HG03520 (cell line): ENCODE data around the gene ADCY10.
"Not testable (repeated sequence)": the region's sequence is repeated elsewhere in the genome, so short reads cannot be mapped to it uniquely, and the experiment has no call there.

ENCODE experiments used
- ATAC-seq: cut with Tn5 transposase; IDR thresholded peaks from one replicate; pipeline ENCODE4 v1.9.1; 2021; ENCODE audit warnings: mild to moderate bottlenecking, moderate library complexity; ENCODE audit not compliant: unreplicated experiment

Gene ADCY10

DNA sequence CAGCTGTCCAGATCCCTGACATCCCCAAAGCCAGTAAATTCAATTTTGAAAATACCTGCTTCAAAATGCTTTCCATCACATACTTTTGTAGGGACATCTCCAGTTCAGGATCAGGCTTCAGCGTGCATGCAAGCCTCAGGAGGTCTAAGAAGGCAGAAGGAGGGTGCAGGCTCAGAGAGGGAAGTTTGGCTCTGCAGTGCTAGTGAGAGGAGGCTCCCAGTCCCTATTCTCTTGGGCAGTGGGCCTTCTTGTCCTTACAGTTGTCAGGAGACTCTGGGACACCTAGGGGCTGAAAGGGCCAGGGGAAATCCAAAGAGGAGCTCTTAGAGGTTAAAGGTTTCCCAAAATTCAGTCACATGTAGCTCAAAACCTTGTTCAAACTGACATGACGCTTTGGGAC, 20.1 kb downstream of the ADCY10 start:
- ATAC-seq = no peak

DNA sequence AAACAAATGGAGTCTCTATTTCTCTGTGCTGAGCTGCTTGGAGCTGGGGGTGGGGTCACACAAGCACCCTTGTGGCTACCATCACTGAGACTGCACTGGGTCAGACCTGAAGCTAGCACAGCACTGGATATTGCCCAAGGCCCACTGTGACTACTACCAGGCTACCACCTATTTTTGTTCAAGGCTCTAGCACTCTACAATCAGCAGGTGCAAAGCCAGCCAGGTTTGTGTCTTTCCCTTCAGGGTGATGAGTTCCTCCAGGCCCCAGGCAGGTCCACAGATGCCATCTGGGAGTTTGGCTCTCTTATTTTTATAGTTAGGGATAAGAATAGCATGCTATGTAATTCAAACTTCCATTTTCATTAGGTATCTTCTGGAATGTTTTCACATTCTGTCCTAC, 23.5 kb downstream of the ADCY10 start:
- ATAC-seq = no peak

DNA sequence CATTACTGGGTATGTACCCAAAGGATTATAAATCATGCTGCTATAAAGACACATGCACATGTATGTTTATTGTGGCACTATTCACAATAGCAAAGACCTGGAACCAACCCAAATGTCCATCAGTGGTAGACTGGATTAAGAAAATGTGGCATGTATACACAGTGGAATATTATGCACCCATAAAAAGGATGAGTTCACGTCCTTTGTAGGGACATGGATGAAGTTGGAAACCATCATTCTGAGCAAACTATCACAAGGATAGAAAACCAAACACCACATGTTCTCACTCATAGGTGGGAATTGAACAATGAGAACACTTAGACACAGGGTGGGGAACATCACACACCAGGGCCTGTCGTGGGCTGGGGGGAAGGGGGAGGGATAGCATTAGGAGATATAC, 26.7 kb downstream of the ADCY10 start:
- ATAC-seq = not testable (repeated sequence)

DNA sequence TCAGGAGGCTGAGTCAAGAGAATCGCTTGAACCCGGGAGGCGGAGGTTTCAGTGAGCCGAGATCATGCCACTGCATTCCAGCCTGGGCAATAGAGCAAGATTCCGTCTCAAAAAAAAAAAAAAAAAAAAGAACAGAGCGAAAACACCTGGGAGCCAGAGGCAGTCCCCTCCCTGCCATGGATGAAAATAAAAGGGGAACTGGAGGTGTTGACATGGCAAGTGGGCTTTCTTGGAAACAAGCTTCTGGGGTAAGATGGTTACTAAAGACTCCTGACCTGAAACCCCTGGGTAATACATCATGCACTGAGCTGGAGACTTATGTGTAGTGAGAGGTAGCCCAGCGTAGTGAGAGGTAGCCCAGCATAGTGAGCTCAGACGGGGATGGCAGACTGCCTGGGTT, 31.6 kb downstream of the ADCY10 start:
- no peak for ATAC-seq

DNA sequence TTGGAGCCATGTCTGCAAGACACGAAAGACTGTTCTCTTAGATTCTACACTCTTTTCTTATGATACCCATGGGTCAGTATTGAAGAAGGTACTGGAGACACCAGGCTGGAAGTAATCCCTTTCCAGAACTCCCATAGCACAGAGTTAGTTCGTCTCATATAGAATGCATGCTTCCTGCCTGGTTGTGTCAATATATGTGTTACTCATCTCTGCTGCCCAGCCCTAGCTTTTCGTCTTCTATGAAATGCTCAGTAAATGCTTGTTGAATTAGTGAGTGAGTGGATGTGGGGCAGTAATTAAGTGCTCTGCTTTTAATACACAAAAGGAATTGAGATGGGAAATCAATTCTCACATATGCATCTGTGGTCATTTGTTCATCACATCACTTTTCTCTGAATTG, 32.1 kb downstream of the ADCY10 start:
- ATAC-seq = no peak

DNA sequence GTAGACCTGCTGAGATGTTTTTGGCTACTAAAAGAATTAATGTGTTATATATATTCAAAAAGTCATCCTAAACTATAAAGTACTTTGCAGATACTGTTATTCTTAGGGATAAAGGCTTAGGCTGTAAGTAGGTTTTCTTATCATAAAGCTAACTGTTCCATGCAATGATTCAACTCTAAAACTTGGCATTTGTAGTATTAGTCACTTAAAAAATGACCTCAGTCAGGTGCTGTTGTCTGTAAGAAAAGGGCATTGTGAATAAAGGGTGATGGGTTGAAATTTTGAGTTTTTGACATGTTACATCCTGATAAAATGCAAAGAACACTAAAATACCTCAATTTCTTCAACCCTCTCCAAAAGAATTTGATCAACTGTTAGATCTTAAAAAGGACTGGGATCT, 32.9 kb downstream of the ADCY10 start:
- ATAC-seq = no peak

DNA sequence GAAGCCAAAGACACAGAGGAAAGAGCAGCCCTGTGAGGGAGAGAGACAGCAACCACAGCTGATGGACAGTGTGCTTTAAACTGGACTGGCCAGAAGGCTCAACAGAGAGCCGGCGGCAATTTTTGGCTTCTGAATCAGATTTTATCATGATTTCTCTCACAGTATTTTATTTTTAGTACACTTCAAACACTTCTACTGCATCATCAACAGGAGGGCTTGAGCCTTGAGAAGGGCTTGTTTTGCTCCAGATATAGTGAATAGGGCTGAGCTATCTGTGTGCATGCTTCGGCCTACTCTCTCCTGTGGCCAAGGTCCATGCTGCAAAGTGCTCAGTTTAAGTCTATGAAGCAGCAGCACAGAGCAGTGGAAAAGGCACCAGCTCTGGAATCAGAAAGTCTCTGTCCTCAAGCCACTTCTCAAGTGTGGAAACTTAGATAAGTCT, 33.3 kb downstream of the ADCY10 start:
- no peak for ATAC-seq

DNA sequence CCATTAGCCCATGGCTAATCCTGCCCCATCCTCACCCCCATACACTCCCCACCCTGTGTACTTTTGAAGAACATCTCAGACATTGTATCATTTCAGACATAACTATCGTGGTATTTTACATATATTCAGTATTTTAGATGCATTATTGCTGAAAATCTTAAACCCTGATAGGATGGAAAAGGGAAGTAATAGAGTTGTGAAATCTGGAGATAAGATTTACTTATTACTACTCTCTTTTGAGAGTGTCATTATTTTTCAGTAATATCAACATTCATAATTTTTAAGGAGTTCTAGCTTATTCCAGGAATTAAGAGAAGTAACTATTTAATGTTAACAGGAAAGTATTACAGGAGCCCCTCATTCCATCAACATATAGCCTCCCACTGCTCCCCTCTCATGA, 34.4 kb downstream of the ADCY10 start:
- ATAC-seq = no peak

DNA sequence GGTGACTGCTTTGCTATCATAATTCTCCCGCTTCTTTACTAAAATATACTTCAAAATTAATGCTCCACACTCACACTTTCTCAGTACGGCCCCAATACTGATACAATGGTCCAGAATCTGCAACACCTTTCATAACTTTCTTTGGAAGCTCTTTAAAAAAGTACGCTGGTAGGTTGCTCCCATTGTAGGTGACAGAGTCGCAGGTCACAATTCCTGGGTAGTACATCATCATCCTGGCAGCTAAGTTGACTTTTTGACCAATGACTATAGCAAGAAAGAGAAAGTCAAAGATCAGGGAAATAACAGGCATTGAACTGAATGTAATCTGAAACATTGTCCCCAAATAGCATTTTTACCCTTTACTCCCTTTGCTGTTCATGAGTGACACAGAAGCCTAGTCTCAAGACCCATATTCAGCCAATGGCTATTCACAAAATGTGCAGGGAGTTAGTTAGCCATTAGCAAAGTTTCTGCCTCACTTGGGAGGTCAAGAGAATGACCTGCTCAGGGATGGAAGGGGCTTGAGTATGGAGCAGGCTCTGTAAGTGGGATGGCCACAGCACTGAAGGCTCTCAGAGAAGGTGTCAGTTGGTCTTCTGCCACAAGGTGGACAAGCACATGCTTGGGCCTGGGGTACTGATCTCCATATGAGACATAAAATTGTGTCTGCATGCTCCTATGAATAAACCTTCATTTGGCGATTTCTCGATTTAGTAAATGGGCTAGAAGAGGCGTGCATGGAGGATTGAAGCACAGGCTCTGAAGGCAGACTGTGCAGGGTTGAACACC, 35.4 kb downstream of the ADCY10 start:
- ATAC-seq = no peak

DNA sequence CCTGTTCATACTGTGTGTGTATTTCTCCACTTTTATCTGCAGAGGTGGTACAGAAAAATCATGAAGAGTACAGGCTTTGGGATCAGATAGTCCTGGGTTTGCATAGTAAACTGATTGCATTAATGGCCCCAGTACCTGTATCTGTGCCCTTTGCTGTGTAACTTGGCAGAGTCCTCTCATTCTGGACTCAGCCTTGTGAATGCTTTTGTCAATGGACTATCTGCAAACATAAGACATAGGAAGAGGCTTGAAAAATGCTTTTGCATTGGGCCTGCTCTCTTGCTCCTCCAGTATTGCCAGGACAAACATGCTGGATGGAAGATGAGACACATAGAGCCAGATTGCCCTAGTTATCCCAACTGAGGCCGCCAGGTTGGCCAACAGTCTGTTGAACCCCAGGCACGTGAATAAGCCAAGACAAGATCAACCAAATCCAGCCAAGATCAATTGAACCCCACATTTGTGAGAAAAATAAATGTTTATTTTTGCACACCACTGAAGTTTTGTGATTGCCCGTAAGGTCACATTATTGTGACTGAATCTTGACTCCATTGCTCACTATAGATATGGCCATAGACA, 37.2 kb downstream of the ADCY10 start:
- ATAC-seq = no peak

DNA sequence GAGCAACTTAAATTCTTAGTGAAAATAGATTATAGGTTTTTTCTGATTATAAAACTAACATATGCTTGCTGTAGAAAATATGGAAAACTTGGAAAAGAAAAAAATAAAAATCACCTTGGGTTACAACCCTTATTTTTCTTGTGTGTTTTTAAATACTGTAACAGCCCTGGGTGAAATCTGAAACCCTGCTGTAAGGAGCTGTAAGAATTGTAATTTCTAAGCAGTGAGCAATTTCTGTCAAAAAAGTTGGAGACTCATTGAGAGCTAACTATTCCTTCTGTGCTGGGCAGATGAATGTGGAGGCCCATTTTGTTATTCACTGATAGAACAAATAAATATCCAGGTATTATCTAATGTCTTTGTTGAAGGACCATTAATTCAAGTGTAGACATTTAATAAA, 42.6 kb downstream of the ADCY10 start:
- no peak for ATAC-seq

DNA sequence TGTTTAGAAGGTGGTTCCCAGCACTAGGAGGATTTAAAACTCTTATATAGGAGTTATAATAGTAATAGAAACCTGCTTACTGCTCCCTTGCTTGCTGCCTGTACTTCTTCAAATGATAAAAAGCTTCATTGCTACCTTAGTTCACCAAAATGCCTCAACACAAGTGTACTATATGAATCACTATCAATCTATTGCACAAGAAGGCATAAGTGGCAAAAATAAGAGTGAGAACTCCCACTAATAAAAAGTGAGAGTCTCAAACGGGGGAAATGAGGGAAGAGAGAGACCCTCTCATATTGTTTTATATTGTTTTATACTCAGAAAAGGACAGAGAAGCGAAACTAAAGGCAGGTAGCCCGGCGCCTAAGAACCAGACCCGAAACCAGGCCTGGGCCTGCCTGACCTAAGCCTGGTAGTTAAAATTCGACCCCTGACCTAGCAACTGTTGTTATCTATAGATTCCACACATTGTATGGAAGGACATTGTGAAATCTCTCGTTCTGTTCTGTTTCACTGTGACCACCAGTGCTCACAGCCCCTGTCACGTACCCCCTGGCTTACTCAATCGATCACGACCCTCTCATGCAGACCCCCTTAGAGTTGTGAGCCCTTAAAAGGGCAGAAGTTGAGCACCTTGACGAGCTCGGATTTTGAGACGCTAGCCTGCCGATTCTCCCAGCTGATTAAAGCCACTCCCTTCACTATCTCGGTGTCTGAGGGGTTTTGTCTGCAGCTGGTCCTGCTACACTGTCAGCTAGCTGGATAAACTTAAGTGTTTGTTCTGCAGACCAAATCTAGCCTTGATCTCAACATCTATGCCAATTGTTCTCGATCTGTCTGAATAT, 44.6 kb downstream of the ADCY10 start:
- ATAC-seq = not testable (repeated sequence)

DNA sequence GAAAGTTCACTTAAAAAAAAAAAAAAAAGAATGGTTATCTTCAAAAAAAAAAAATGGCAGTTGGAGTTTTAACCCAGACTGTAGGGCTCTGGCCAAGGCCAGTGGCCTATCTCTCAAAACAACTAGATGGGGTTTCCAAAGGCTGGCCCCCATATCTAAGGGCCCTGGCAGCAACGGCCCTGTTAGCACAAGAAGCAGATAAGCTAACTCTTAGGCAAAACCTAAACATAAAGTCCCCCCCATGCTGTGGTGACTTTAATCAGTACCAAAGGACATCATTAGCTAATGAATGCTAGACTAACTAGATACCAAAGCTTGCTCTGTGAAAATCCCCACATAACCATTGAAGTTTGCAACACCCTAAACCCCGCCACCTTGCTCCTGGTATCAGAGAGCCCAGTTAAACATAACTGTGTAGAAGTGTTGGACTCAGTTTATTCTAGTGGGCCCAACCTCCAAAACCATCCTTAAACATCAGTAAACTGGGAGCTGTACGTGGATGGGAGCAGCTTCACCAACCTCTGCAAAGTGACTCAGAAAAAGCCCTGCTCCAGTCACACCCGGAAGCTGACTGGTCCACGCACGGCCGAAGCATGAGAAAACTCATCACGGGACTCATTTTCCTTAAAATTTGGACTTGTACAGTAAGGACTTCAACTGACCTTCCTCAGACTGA, 47.1 kb downstream of the ADCY10 start:
- not testable (repeated sequence) for ATAC-seq

DNA sequence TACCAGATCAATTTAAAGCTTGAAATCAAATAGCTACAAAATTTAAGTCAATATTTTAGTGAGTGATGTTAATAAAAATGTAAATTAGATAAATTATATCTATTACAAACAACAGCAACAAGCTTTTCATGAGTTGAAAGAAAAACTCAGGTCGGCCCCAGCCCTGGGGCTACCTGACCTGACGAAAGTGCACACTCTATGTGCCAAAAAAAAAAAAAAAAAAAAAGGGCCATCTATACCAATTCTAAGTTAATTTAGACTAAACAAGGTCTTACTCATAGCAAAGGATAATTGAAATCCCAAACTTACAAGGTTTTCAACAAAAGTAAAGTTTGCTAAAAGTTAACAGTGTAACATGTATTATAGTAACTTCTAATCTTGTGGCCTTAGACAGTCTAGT, 47.6 kb downstream of the ADCY10 start:
- not testable (repeated sequence) for ATAC-seq

DNA sequence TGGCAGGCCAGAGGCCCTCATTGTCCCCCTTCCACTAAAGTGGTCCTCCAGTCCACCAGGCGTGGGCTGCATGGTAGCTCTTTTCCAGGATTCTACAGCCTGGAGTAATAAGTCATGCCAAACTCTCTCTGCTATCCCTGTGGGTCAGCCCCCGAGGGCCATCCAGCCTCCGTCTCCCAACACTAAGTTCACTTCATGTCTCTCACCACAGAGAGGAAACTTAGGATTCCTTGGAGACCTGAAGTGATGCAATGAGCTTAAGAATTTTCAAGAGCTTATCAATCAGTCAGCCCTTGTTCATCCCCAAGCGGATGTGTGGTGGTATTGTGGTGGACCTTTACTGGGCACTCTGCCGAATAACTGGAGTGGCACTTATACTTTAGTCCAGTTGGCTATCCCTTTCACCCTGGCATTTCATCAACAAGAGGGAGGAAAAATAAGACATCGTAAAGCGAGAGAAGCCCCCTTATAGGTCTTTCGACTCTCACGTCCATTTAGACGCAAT, 48.1 kb downstream of the ADCY10 start:
- not testable (repeated sequence) for ATAC-seq

DNA sequence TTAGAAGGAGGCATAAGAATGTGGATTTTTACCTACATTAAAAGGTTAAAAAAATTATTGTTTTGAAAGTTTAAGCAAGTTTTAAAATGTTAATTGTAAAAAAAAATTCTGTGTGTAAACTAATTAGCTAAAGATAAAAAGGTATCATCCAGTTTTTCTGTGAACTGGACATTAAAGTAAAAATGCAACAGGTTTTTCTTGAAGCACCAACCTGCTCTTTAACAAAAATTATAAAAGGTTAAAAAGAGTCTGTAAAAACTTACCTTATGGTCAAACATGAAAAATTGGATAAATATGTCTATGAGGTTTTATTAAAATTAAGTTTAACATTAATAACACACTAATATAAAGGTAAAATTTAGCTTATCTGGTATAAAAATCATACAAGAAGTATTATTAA, 48.7 kb downstream of the ADCY10 start:
- not testable (repeated sequence) for ATAC-seq

DNA sequence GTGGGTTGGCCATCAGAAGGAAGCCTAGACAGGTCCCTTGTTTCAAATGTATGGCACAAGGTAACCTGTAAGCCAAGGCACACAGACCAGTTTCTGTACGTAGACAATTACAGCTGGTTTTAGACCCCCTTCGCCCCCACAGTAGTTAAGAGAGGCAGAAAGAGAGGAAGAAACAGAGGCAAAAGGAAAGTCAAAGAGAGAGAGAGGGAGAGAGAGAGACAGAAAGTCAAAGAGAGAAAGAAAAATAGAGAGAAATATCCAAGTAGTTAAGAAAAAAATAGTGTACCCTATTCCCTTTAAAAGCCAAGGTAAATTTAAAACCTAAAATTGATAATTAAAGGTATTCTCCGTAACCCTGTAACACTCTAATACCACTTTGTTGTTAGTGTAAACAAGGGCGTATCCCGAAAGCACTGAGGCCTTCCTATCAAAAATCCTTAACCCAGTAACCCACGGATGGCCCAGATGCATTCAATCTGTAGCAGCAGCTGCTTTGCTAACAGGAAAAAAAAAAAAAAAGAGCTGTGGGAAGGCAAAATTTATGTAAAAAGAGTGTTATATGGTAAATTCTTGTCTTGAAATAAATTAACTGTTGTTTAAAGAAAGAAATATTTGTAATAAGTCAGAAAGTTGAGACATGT, 49.4 kb downstream of the ADCY10 start:
- no peak for ATAC-seq

DNA sequence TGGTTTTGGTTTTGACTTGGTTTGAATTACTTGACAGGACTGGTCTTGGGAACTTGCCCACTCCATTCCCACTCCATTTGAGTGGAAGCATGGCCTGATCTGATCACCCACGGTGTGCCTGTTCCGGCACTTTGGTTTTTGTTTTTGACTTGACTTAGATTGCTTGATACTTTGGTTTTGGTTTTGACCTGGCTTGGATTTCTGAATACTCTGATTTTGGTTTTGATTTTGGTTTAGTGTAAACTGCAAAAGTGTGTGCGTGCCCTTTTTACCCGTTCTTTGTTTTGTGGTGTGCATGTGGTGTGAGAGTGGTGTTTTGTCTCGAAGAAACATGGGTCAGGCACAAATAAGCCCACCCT, 50.0 kb downstream of the ADCY10 start:
- ATAC-seq = no peak

DNA sequence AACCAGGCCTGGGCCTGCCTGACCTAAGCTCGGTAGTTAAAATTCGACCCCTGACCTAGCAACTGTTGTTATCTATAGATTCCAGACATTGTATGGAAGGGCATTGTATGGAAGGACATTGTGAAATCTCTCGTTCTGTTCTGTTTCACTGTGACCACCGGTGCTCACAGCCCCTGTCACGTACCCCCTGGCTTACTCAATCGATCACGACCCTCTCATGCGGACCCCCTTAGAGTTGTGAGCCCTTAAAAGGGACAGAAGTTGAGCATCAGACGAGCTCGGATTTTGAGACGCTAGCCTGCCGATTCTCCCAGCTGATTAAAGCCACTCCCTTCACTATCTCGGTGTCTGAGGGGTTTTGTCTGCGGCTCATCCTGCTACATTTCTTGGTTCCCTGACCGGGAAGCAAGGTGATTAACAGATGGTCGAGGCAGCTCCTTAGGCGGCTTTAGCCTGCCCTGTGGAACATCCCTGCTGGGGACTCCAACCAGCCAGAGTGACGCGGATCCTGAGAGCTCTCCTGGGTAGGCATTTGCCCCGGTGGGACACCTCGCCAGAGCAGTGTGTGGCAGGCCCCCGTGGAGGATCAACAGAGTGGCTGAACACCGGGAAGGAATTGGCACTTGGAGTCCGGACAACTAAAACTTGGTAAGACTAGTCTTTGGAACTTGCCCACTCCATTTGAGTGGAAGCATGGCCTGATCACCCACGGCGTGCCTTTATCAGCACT, 50.6 kb downstream of the ADCY10 start:
- not testable (repeated sequence) for ATAC-seq
